COLO829 (cell line): ENCODE results near the gene OR10A2.
"Not testable (repeated sequence)": the region's sequence is repeated elsewhere in the genome, so short reads cannot be mapped to it uniquely, and the experiment has no call there.

Experiments
- DNase-seq: peaks from one replicate; pipeline ENCODE4 v3.0.0; 2012; ENCODE audit warnings: low spot score

Gene OR10A2

GRCh38 chr11:6888830-6889229 lies 26.0 kb downstream of the OR10A2 start:
- no peak for DNase-seq

GRCh38 chr11:6889835-6890234 lies 27.0 kb downstream of the OR10A2 start:
- DNase-seq = no peak

- no peak for DNase-seq
Measured at GRCh38 chr11:6892400-6892799, 29.5 kb downstream of the OR10A2 start, which contains the start of gene OR2D2. OR2D2 (minus strand) TSS chr11:6892500; CDS start chr11:6892500, 0 bp downstream.

- no peak for DNase-seq
Measured at GRCh38 chr11:6894097-6894496, 31.2 kb downstream of the OR10A2 start.

- no peak for DNase-seq
Measured at GRCh38 chr11:6895010-6895409, 32.2 kb downstream of the OR10A2 start.

GRCh38 chr11:6898911-6899310 lies 36.1 kb downstream of the OR10A2 start:
- no peak for DNase-seq

- no peak for DNase-seq
Measured at GRCh38 chr11:6900327-6900999, 37.6 kb downstream of the OR10A2 start.

GRCh38 chr11:6904804-6905203 lies 41.9 kb downstream of the OR10A2 start:
- not testable (repeated sequence) for DNase-seq

- no peak for DNase-seq
Measured at GRCh38 chr11:6911378-6911777, 48.5 kb downstream of the OR10A2 start.

- peak; percentile 8 for DNase-seq
Measured at GRCh38 chr11:6911948-6912347, 49.1 kb downstream of the OR10A2 start.

GRCh38 chr11:6919698-6920097 lies 56.8 kb downstream of the OR10A2 start:
- DNase-seq = no peak

GRCh38 chr11:6920702-6921101 lies 57.8 kb downstream of the OR10A2 start, which contains the start of gene OR2D3:
OR2D3 (plus strand) TSS chr11:6921002; CDS start chr11:6921002, 0 bp downstream.
- DNase-seq = no peak
